SK-N-SH (cell line): ENCODE data around the gene IFI27L1. TPM values are rescaled to one million over a fixed set of nuclear protein-coding genes. Genes with fewer than 3 reads are reported as not detected.

ENCODE experiments used
- CTCF ChIA-PET: fragments of 300-600, 350-600 bp; formaldehyde crosslinking; extraction: SDS; loops from one replicate; lab custom pipeline; 2021; lab: Yijun Ruan, JAX
- POLR2A ChIA-PET: fragments of 350-600 bp; sonication (Branson Sonifier 250); formaldehyde crosslinking; extraction: SDS; loops from one replicate; lab custom pipeline; 2020; ENCODE audit warnings: antibody characterized with exemption, inconsistent platforms; lab: Yijun Ruan, JAX
- DNase-seq: peaks from one replicate; pipeline ENCODE4 v3.0.0; 2012
- H2AFZ ChIP-seq: fragments of 200-600 bp; sonication (generic); 2 replicates; pipeline ENCODE4 v1.8.1; 2016; ENCODE audit warnings: antibody characterized with exemption, mild to moderate bottlenecking, low read depth
- H3F3A ChIP-seq: fragments of 200-600 bp; sonication (generic); replicated peaks from 2 replicates; pipeline ENCODE3; 2016; ENCODE audit warnings: antibody characterized with exemption, mild to moderate bottlenecking; ENCODE audit not compliant: insufficient read depth
- H3K27ac ChIP-seq, 2 experiments: fragments of 200-500 bp in 1 of 2; fragments of 200-600 bp in 1 of 2; sonication (Bioruptor generic) in 1 of 2; sonication (generic), shearing (Covaris generic) in 1 of 2; 2 replicates each; pipeline versions ENCODE4 v1.5.1 to v1.6.1; 2014 to 2016; ENCODE audit warnings: low read depth in 2 of 2, inconsistent platforms in 1 of 2, low read length in 1 of 2, mild to moderate bottlenecking in 1 of 2, mixed read lengths in 1 of 2
- H3K27me3 ChIP-seq: fragments of 200-600 bp; sonication (generic), shearing (Covaris generic); 2 replicates; pipeline ENCODE4 v1.6.1; 2016; ENCODE audit warnings: mixed run types; ENCODE audit not compliant: insufficient read depth
- H3K36me3 ChIP-seq, 2 experiments: fragments of 200-500 bp in 1 of 2; fragments of 200-600 bp in 1 of 2; sonication (Bioruptor generic) in 1 of 2; sonication (generic) in 1 of 2; replicated peaks in 1 of 2; 2 replicates each; pipeline versions ENCODE3 to v1.5.1; 2014 to 2016; ENCODE audit warnings: low read length in 1 of 2, mild to moderate bottlenecking in 1 of 2; ENCODE audit not compliant: insufficient read depth in 2 of 2, control insufficient read depth in 1 of 2
- H3K4me1 ChIP-seq, 2 experiments: fragments of 200-500 bp in 1 of 2; fragments of 200-600 bp in 1 of 2; sonication (Bioruptor generic) in 1 of 2; sonication (generic), shearing (Covaris generic) in 1 of 2; 2 replicates each; pipeline versions ENCODE4 v1.5.1 to v1.6.1; 2014 to 2016; ENCODE audit warnings: low read depth in 1 of 2, low read length in 1 of 2, mixed run types in 1 of 2; ENCODE audit not compliant: insufficient read depth in 2 of 2, control insufficient read depth in 1 of 2
- H3K4me2 ChIP-seq: fragments of 200-600 bp; sonication (generic), shearing (Covaris generic); 2 replicates; pipeline ENCODE4 v1.6.1; 2017; ENCODE audit warnings: mixed run types
- H3K4me3 ChIP-seq, 2 experiments: fragments of 200-500 bp in 1 of 2; fragments of 200-600 bp in 1 of 2; sonication (Bioruptor generic) in 1 of 2; sonication (generic), shearing (Covaris generic) in 1 of 2; 2 replicates each; pipeline versions ENCODE4 v1.5.1 to v1.8.1; 2014 to 2016; ENCODE audit warnings: low read depth in 2 of 2, inconsistent platforms in 1 of 2, low read length in 1 of 2, mild to moderate bottlenecking in 1 of 2, mixed read lengths in 1 of 2, moderate library complexity in 1 of 2
- H3K79me2 ChIP-seq: fragments of 200-600 bp; sonication (generic); 2 replicates; pipeline ENCODE4 v1.8.1; 2017; ENCODE audit warnings: mild to moderate bottlenecking; ENCODE audit not compliant: insufficient read depth
- H3K9ac ChIP-seq: fragments of 200-600 bp; sonication (generic); 2 replicates; pipeline ENCODE4 v1.6.1; 2017; ENCODE audit warnings: mixed run types
- H3K9me2 ChIP-seq: fragments of 200-600 bp; sonication (generic); 2 replicates; pipeline ENCODE4 v1.6.1; 2017; ENCODE audit warnings: mixed run types
- H3K9me3 ChIP-seq: fragments of 200-600 bp; sonication (generic); 2 replicates; pipeline ENCODE4 v1.6.1; 2017; ENCODE audit warnings: mixed run types, mild to moderate bottlenecking, moderate library complexity
- H4K20me1 ChIP-seq: fragments of 200-600 bp; sonication (generic); 2 replicates; pipeline ENCODE4 v1.6.1; 2017; ENCODE audit warnings: mild to moderate bottlenecking, mixed run types; ENCODE audit not compliant: insufficient read depth
- CHD2 ChIP-seq: fragments of 150-350 bp; IDR thresholded peaks from 2 replicates; pipeline ENCODE4 v1.6.1; 2018; ENCODE audit warnings: low read length; ENCODE audit not compliant: partially characterized antibody
- EP300 ChIP-seq, 2 experiments: IDR thresholded peaks; 2 replicates each; pipeline versions ENCODE4 v1.4.0 to v1.6.1; 2012; ENCODE audit warnings: borderline replicate concordance in 1 of 2, low read depth in 1 of 2, low read length in 1 of 2
- FOXJ3 ChIP-seq: sonication (generic); formaldehyde crosslinking; IDR thresholded peaks from 2 replicates; pipeline ENCODE4 v1.5.1; 2020; ENCODE audit warnings: mild to moderate bottlenecking, missing genetic modification reagents
- FOXM1 ChIP-seq: IDR thresholded peaks from 2 replicates; pipeline ENCODE4 v1.4.0; 2012; ENCODE audit warnings: low read depth, mild to moderate bottlenecking
- GABPA ChIP-seq: IDR thresholded peaks from 2 replicates; pipeline ENCODE4 v1.4.0; 2012; ENCODE audit warnings: low read depth, mild to moderate bottlenecking
- GATA2 ChIP-seq: sonication (generic); formaldehyde crosslinking; IDR thresholded peaks from 2 replicates; pipeline ENCODE4 v1.5.0; 2020; ENCODE audit warnings: mild to moderate bottlenecking, missing genetic modification reagents
- JUND ChIP-seq: IDR thresholded peaks from 2 replicates; pipeline ENCODE4 v1.4.0; 2012
- MEF2A ChIP-seq: IDR thresholded peaks from 2 replicates; pipeline ENCODE4 v1.4.0; 2012; ENCODE audit warnings: low read depth, borderline replicate concordance
- NFIC ChIP-seq: IDR thresholded peaks from 2 replicates; pipeline ENCODE4 v1.4.0; 2012; ENCODE audit warnings: borderline replicate concordance
- NRF1 ChIP-seq: IDR thresholded peaks from 2 replicates; pipeline ENCODE4 v1.6.1; 2012; ENCODE audit warnings: low read depth, mild to moderate bottlenecking, low read length
- RFX5 ChIP-seq: IDR thresholded peaks from 2 replicates; pipeline ENCODE4 v1.6.1; 2012; ENCODE audit warnings: mild to moderate bottlenecking, improper control_type of control experiment, low read length
- RXRA ChIP-seq: IDR thresholded peaks from 2 replicates; pipeline ENCODE4 v1.4.0; 2012; ENCODE audit warnings: low read depth, mild to moderate bottlenecking, borderline replicate concordance
- SIN3A ChIP-seq: IDR thresholded peaks from 2 replicates; pipeline ENCODE4 v1.6.1; 2012; ENCODE audit warnings: low read depth, mild to moderate bottlenecking, low read length, moderate library complexity, borderline replicate concordance
- TAF1 ChIP-seq: IDR thresholded peaks from 2 replicates; pipeline ENCODE4 v1.6.1; 2012; ENCODE audit warnings: low read depth, mild to moderate bottlenecking, low read length, moderate library complexity, borderline replicate concordance
- TEAD4 ChIP-seq: IDR thresholded peaks from 2 replicates; pipeline ENCODE4 v1.4.0; 2012; ENCODE audit warnings: mild to moderate bottlenecking, borderline replicate concordance; ENCODE audit not compliant: insufficient read depth
- YY1 ChIP-seq: IDR thresholded peaks from 2 replicates; pipeline ENCODE4 v1.4.0; 2012; ENCODE audit warnings: low read depth, mild to moderate bottlenecking
- WGBS: methylation state at CpG from one replicate; pipeline ENCODE4 v1.1.6; 2017; ENCODE audit warnings: low lambda C conversion rate; 5-methylcytosine and 5-hydroxymethylcytosine counted together
- polyA plus RNA-seq, 3 experiments: library from polyadenylated mRNA; depleted of rRNA; stranded (reverse); fragments of >200 nt; gene quantifications; 2 replicates each; pipeline ENCODE4 v1.2.3, GENCODE V29; 2012
- TF ChIP-seq, protein P1 (sequence below): IDR thresholded peaks from 2 replicates; pipeline ENCODE4 v1.4.0; 2012; ENCODE audit warnings: low read depth
- TF ChIP-seq, protein P2 (sequence below): fragments of 200-600 bp; sonication (generic); IDR thresholded peaks from 2 replicates; pipeline ENCODE4 v1.6.1; 2017; ENCODE audit warnings: antibody characterized with exemption, mild to moderate bottlenecking, moderate library complexity

IFI27L1 gene
- polyA plus RNA-seq, 1 of the 3 experiments (the other 2 are of a cell fraction), result 35.3 TPM

DNA sequence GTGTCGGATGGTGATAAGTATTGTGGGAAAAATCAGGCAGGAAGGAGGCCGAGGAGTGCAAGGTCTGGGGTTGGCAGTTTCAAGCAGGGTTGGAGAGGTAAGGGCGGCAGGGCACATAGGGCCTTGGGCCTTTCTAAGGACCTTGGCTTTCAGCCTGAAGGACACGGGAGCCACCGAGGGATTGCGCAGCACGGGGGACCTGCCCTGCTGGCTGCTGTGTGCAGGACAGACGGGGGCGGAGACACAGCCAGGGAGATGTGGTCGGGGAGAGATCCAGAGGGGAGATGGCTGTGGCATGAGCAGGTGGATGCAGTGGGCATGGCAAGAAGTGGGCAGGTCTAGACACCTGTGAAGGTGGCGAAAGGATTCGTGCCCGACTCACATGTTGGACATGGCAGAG lies 40.3 kb upstream of the IFI27L1 start:
- H3K4me3 ChIP-seq, result no peak overlapping the region
- no peak overlapping the region for H3K27ac ChIP-seq
- POLR2A ChIA-PET, result no interaction called here
- TF ChIP-seq, protein P1, sequence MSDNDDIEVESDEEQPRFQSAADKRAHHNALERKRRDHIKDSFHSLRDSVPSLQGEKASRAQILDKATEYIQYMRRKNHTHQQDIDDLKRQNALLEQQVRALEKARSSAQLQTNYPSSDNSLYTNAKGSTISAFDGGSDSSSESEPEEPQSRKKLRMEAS, result no peak
- no peak for TF ChIP-seq FOXJ3
- no peak for TF ChIP-seq NFIC
- no peak for TF ChIP-seq JUND
- TF ChIP-seq SIN3A, result no peak
- no peak for TF ChIP-seq FOXM1
- no peak for TF ChIP-seq CHD2
- TF ChIP-seq RFX5, result no peak
- no peak for TF ChIP-seq EP300 (IDR thresholded peaks at IDR 0.05; ENCODE audit: borderline replicate concordance in 1 of 2, low read depth in 1 of 2, low read length in 1 of 2)
- no peak for TF ChIP-seq GATA2
- TF ChIP-seq TEAD4, result no peak
- TF ChIP-seq TAF1, result no peak
- no peak for TF ChIP-seq YY1
- TF ChIP-seq, protein P2, sequence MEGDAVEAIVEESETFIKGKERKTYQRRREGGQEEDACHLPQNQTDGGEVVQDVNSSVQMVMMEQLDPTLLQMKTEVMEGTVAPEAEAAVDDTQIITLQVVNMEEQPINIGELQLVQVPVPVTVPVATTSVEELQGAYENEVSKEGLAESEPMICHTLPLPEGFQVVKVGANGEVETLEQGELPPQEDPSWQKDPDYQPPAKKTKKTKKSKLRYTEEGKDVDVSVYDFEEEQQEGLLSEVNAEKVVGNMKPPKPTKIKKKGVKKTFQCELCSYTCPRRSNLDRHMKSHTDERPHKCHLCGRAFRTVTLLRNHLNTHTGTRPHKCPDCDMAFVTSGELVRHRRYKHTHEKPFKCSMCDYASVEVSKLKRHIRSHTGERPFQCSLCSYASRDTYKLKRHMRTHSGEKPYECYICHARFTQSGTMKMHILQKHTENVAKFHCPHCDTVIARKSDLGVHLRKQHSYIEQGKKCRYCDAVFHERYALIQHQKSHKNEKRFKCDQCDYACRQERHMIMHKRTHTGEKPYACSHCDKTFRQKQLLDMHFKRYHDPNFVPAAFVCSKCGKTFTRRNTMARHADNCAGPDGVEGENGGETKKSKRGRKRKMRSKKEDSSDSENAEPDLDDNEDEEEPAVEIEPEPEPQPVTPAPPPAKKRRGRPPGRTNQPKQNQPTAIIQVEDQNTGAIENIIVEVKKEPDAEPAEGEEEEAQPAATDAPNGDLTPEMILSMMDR, result no peak
- TF ChIP-seq NRF1, result no peak
- TF ChIP-seq MEF2A, result no peak
- TF ChIP-seq GABPA, result no peak
- TF ChIP-seq RXRA, result no peak
- WGBS, result 90% methylated on average over 13 of the region's 13 CpGs
- H3K79me2 ChIP-seq, result no peaks in the 10 kb centered on the region
- CTCF ChIA-PET, result interaction anchor here (1.3 to 10.8 kb wide), 4 partner anchors 10 to 139 kb away, joined by 3 to 132 read pairs (median 7); no protein-coding TSS in a partner anchor
- H3K9me3 ChIP-seq, result no peaks in the 10 kb centered on the region
- no peaks in the 10 kb centered on the region for H3F3A ChIP-seq
- H4K20me1 ChIP-seq, result no peaks in the 10 kb centered on the region
- no peak overlapping the region for H3K4me2 ChIP-seq
- no peak overlapping the region for H3K9ac ChIP-seq
- H3K27me3 ChIP-seq, result no peaks in the 10 kb centered on the region
- H2AFZ ChIP-seq, result no peak overlapping the region
- H3K4me1 ChIP-seq, result peaks cover 0 to 10% of the 10 kb centered on the region in 2 experiments; a peak in 1 of 4 replicates
- peaks cover 1 to 25% of the 10 kb centered on the region in 2 experiments for H3K36me3 ChIP-seq
- no peak for DNase-seq
- H3K9me2 ChIP-seq, result no peaks in the 10 kb centered on the region
